ENCODE data around the gene PSAPL1.

PSAPL1 gene

GRCh38 chr4:7393601-7394575, 40.8 kb downstream of the PSAPL1 start:
- DNase-seq = no peak

GRCh38 chr4:7392438-7393421, 42.0 kb downstream of the PSAPL1 start:
- DNase-seq = no peak

- no peak for DNase-seq
Observed at GRCh38 chr4:7391637-7392437, 42.9 kb downstream of the PSAPL1 start.

- no peak for DNase-seq
Observed at GRCh38 chr4:7390906-7391636, 43.7 kb downstream of the PSAPL1 start.

- DNase-seq = no peak
Observed at GRCh38 chr4:7390336-7390735, 44.4 kb downstream of the PSAPL1 start.

- no peak for DNase-seq
Observed at GRCh38 chr4:7389719-7390118, 45.0 kb downstream of the PSAPL1 start.

GRCh38 chr4:7389101-7389701, 45.5 kb downstream of the PSAPL1 start:
- DNase-seq = no peak

GRCh38 chr4:7388627-7389026, 46.1 kb downstream of the PSAPL1 start:
- DNase-seq = no peak

- DNase-seq = no peak
Observed at GRCh38 chr4:7387925-7388324, 46.8 kb downstream of the PSAPL1 start.

GRCh38 chr4:7384929-7385890, 49.5 kb downstream of the PSAPL1 start:
- no peak for DNase-seq

- DNase-seq = no peak
Observed at GRCh38 chr4:7384003-7384928, 50.5 kb downstream of the PSAPL1 start.

- no peak for DNase-seq
Observed at GRCh38 chr4:7383266-7383665, 51.5 kb downstream of the PSAPL1 start.

GRCh38 chr4:7382634-7383014, 52.1 kb downstream of the PSAPL1 start:
- no peak for DNase-seq

GRCh38 chr4:7381890-7382633, 52.7 kb downstream of the PSAPL1 start:
- no peak for DNase-seq

- no peak for DNase-seq
Observed at GRCh38 chr4:7381221-7381889, 53.4 kb downstream of the PSAPL1 start.
